Stimulated activated CD8-positive, alpha-beta memory T cell treated with anti-CD3 and anti-CD28 coated beads, Interleukin-15, amount 100 ng/mL, for 4 hours (primary cell): ENCODE data around the gene DPM1.

Experiments
- DNase-seq, 2 donors: peaks; one replicate each; pipeline ENCODE4 v3.0.0-alpha.2; 2020; ENCODE audit warnings: low read depth in 2 of 2

DPM1 gene

DNA sequence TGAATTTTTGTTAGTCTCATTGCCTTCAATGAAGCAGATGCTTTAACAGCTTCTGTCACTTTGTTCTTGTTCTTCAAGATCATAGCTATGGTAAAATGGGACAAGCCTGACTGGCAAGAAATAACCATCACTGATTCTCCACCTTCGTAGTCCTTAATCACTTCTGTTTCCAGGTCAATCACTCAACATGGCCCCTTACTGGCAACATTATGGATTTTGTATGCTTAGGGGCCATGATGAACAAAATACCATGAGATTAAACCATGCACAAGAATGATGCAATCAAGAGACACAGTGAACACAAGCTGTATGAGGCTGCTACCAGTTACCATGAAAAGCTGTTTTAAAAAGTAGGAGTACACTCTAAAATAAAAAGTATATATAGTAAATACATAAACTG is 59.9 kb downstream of the DPM1 start:
- DNase-seq, result no peak

DNA sequence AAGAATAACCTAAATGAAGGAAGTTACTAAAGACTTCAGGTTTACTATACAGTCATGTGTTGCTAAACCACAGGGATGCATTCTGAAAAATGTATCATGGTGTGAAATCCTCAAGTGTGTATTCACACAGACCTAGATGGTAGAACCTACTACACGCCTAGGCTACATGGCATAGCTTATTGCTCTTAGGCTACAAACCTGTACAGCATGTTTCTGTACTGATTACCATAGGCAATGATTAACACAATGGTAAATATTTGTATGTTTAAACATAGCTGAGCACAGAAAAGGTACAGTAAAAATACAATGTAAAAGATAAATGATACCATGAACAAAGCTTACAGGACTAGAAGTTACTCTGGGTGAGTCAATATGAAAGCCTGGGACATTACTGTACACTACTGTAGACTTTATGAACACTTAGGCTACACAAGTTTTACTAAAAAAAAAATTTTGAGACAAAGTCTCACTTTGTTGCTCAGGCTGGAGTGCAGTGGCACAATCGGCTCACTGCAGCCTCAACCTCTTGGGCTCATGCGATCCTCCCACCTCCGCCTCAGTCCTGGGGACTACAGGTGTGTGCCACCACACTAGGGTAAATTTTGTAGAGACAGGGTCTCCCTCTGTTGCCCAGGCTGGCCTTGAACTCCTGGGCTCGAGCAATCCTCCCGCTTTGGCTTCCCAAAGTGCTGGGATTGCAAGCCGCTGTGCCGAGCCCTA is 63.1 kb downstream of the DPM1 start:
- no peak for DNase-seq

DNA sequence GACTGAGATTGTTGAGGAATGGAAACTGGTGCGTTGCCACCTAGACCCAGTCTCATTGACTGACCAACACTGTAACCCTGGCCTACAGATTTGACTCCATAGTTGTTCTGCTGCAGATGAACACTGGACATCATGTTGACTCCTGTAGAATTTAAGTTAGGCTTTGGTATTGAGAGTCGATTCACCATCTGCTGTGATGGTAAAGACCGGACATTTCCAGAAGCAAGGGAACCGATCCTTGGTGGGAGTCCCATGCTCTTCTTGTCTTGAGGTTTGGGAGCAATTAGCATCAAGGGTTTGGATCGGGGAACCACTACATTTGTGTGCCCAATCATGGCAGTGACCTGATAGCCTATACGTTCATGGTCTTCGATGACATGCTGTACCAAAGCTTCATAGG is 64.7 kb downstream of the DPM1 start:
- no peak for DNase-seq

DNA sequence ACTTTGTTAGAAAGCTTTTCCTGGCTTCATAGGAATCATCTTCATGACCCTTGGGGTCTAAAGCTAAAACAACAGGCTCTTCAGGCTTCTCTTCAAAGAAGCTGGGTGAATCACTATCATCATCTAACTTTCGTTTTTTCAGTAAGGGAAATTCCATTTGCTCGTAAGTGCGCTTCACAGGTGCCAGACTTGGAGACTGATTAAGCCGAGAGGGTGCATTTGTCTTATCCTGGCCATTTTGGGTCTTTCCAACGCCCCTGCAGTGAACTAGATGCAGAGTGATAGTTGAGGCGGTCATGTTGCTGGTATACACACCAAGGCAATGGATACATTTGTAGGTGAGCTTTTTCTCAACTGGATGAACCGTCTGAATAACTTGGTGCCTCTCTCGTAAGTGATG is 65.9 kb downstream of the DPM1 start:
- DNase-seq, result no peak

DNA sequence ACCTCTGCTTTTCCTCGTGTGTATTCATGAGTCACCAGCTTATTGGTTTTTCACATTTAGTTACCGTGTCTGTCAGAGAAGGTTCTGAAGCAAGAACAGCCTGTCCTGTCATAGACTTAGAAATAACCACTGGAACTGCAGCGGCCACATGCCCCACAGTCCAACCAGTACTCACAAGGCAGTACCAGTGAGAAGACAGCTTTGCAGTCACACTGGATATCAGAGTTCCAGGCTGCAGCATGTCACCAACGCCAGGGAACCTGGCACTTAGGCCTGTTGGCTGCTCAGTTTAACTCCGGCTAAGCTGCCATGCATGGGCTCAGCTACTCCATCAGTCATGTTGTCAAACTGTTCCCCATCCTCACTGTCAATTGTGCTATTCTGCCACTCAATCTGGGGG is 67.2 kb downstream of the DPM1 start:
- DNase-seq, result no peak

DNA sequence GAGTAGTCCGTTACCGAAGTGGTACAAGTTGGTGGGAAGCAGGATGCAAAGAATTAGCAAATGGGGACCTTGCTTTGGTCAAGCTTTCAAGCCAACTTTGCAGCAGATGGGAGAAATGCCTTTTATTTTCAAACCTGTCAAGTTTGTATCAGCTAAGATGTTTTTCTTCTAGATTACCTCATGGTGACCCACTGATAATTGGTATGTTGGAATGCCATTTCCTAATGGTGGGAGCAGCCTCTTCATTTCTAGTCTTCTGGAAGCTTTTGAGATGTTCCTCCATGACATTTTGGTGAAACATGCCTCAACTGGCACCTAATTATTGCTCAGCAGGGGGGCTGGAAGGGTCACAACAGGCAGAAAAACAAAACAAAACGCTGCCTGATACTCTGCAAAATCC is 70.8 kb downstream of the DPM1 start:
- DNase-seq, result no peak

DNA sequence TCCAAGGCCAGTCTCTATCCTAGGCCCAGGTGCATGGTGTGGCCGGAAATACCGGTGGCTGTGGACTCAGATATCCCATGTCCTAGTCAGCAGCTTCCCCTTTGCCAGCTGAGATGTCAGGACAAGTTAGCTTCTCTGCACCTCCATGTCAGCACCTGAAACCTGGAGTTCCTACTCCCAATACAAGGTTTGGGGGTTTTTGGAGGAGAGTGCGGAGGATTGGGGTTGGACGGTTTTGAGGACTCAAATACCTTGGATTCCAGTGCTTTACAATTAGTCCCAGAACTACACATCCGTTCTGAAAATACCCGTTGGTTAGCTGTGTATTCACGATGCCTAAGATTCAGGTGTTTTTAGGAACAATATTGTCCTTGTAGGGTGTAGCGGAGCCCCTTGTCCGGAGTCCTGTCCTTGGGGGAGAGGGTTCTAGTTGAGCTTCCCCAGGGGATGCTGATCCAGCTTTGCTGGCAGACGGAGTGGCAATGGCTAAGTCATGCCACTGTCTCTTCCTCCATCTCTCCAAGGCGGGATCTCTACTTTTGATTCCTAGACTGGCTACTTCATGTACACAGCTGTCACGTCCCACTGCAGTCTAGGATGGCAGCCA is 72.0 kb downstream of the DPM1 start:
- DNase-seq, result no peak

DNA sequence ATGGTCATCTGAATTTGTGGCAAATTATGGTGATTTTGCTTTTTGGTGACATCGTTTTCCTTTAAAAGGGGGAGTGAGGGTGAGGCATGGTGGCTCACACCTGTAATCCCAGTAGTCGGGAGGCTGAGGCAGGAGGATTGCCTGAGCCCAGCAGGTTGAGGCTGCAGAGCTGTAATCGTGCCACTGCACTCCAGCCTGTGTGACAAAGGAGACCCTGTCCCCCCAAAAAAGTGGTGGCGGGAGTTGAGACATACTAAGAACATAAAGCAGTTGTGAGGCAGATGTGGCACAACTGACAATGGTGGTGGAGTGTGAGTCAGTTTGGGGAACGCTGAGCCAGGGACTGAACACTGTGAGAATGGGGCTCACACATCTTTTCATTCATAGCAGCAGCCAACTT is 72.6 kb downstream of the DPM1 start:
- no peak for DNase-seq

DNA sequence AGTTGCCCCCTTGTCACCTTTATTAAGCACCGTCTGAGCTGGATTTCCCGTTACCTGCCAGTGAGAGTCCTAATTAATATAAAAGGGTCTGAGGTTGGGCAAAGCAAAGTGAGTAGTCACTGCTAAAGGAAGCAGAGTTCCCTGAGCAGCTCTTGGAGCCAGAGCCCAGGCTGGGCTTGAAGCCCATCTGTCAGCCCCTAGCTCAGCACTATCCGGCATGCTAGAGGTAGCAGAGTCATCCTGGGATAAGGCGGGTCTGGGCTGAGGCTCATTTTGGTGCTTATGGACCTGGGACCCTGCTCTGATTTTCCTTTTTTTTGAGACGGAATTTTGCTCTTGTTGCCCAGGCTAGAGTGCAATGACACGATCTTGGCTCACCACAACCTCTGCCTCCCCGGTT is 73.3 kb downstream of the DPM1 start:
- DNase-seq, result no peak
